T1000 (cell line): ENCODE data around the gene RGPD8.
"Not testable (repeated sequence)": the region's sequence is repeated elsewhere in the genome, so short reads cannot be mapped to it uniquely, and the experiment has no call there.

ENCODE experiments used
- DNase-seq: peaks from one replicate; lab custom pipeline; 2025; ENCODE audit warnings: mixed read lengths; lab: John Stamatoyannopoulos, UW

Gene RGPD8

GRCh38 chr2:112434890-112435715 lies 1.7 kb upstream of the RGPD8 start:
- not testable (repeated sequence) for DNase-seq

- no peak for DNase-seq
Measured at GRCh38 chr2:112433932-112434730, 686 bp upstream of the RGPD8 start.

- DNase-seq: not testable (repeated sequence)
Measured at GRCh38 chr2:112432735-112433479, 538 bp downstream of the RGPD8 start.

GRCh38 chr2:112432390-112432734 lies 1.1 kb downstream of the RGPD8 start:
- DNase-seq: not testable (repeated sequence)

- DNase-seq: not testable (repeated sequence)
Measured at GRCh38 chr2:112431587-112432295, 1.7 kb downstream of the RGPD8 start.

- not testable (repeated sequence) for DNase-seq
Measured at GRCh38 chr2:112424553-112424952, 8.9 kb downstream of the RGPD8 start.

GRCh38 chr2:112416860-112417259 lies 16.6 kb downstream of the RGPD8 start:
- DNase-seq: not testable (repeated sequence)

- not testable (repeated sequence) for DNase-seq
Measured at GRCh38 chr2:112360055-112360454, 73.4 kb downstream of the RGPD8 start.

- not testable (repeated sequence) for DNase-seq
Measured at GRCh38 chr2:112354335-112354734, 79.1 kb downstream of the RGPD8 start.

- DNase-seq: not testable (repeated sequence)
Measured at GRCh38 chr2:112352809-112353603, 80.4 kb downstream of the RGPD8 start.

- DNase-seq: not testable (repeated sequence)
Measured at GRCh38 chr2:112352292-112352691, 81.2 kb downstream of the RGPD8 start.

GRCh38 chr2:112345030-112346027 lies 88.1 kb downstream of the RGPD8 start:
- DNase-seq: no peak

- no peak for DNase-seq
Measured at GRCh38 chr2:112343827-112344585, 89.4 kb downstream of the RGPD8 start.

- DNase-seq: no peak
Measured at GRCh38 chr2:112342067-112342550, 91.3 kb downstream of the RGPD8 start.

- DNase-seq: no peak
Measured at GRCh38 chr2:112340475-112341267, 92.8 kb downstream of the RGPD8 start.

GRCh38 chr2:112339986-112340385 lies 93.5 kb downstream of the RGPD8 start:
- no peak for DNase-seq

GRCh38 chr2:112335600-112335999 lies 97.8 kb downstream of the RGPD8 start:
- no peak for DNase-seq
